GM23338 (cell line): ENCODE data around the gene SCTR. TPM values are rescaled to one million over a fixed set of nuclear protein-coding genes. Genes with fewer than 3 reads are reported as not detected.

Experiments used
- ATAC-seq: fragments of 200-7000 bp; cut with Tn5 transposase; 3 replicates; pipeline ENCODE4 v1.9.1; 2020
- DNase-seq: peaks from one replicate; pipeline ENCODE4 v3.0.0-alpha.2; 2015; ENCODE audit warnings: low spot score
- H2AFZ ChIP-seq: fragments of 200-600 bp; sonication (generic); 2 replicates; pipeline ENCODE4 v1.8.0; 2016; ENCODE audit warnings: antibody characterized with exemption, mild to moderate bottlenecking, moderate library complexity
- H3F3A ChIP-seq: fragments of 200-600 bp; sonication (generic); replicated peaks from 2 replicates; pipeline ENCODE4 v1.8.0; 2017; ENCODE audit warnings: antibody characterized with exemption, mixed run types, low read depth
- H3K27ac ChIP-seq: fragments of 200-600 bp; sonication (generic); 2 replicates; pipeline ENCODE4 v1.6.1; 2016; ENCODE audit warnings: low read depth
- H3K27me3 ChIP-seq: fragments of 200-600 bp; sonication (generic); 2 replicates; pipeline ENCODE4 v1.8.0; 2016; ENCODE audit warnings: mild to moderate bottlenecking, mixed run types, moderate library complexity; ENCODE audit not compliant: insufficient read depth
- H3K36me3 ChIP-seq: fragments of 200-600 bp; sonication (generic); 2 replicates; pipeline ENCODE4 v1.8.0; 2016; ENCODE audit warnings: mild to moderate bottlenecking; ENCODE audit not compliant: insufficient read depth
- H3K4me1 ChIP-seq: fragments of 200-600 bp; sonication (generic); 2 replicates; pipeline ENCODE4 v1.8.0; 2016; ENCODE audit warnings: mild to moderate bottlenecking, moderate library complexity; ENCODE audit not compliant: insufficient read depth
- H3K4me2 ChIP-seq: fragments of 200-600 bp; sonication (generic); 2 replicates; pipeline ENCODE4 v1.7.1; 2017; ENCODE audit warnings: mixed run types
- H3K4me3 ChIP-seq: fragments of 200-600 bp; sonication (generic); 2 replicates; pipeline ENCODE4 v1.6.1; 2016; ENCODE audit warnings: mixed run types
- H3K79me2 ChIP-seq: fragments of 200-600 bp; sonication (generic); replicated peaks from 2 replicates; pipeline ENCODE4 v1.8.0; 2017; ENCODE audit warnings: mild to moderate bottlenecking; ENCODE audit not compliant: insufficient read depth
- H3K9me2 ChIP-seq: fragments of 200-600 bp; sonication (generic); 2 replicates; pipeline ENCODE4 v1.8.0; 2017; ENCODE audit not compliant: insufficient read depth
- H4K20me1 ChIP-seq: fragments of 200-600 bp; sonication (generic); replicated peaks from 2 replicates; pipeline ENCODE4 v1.8.0; 2017; ENCODE audit warnings: mild to moderate bottlenecking; ENCODE audit not compliant: insufficient read depth
- H3K27ac Mint-ChIP-seq: 2 replicates; pipeline ENCODE4 v1.8.0; 2020; ENCODE audit warnings: inconsistent platforms, mild to moderate bottlenecking, moderate library complexity, mixed read lengths
- H3K27me3 Mint-ChIP-seq: 3 replicates; pipeline ENCODE4 v1.8.0; 2022; ENCODE audit warnings: low read depth, mild to moderate bottlenecking, moderate library complexity, mixed read lengths, inconsistent platforms; ENCODE audit not compliant: insufficient read depth, poor library complexity
- H3K36me3 Mint-ChIP-seq: 3 replicates; pipeline ENCODE4 v1.8.0; 2021; ENCODE audit warnings: low read depth, mild to moderate bottlenecking, inconsistent platforms, moderate library complexity, mixed read lengths
- H3K4me1 Mint-ChIP-seq: 3 replicates; pipeline ENCODE4 v1.8.0; 2020; ENCODE audit warnings: mild to moderate bottlenecking, inconsistent platforms, mixed read lengths
- H3K4me3 Mint-ChIP-seq: 3 replicates; pipeline ENCODE4 v1.8.0; 2021; ENCODE audit warnings: moderate library complexity, mild to moderate bottlenecking, inconsistent platforms, mixed read lengths
- H3K9me3 Mint-ChIP-seq: 3 replicates; pipeline ENCODE4 v1.8.0; 2020; ENCODE audit warnings: moderate library complexity, mild to moderate bottlenecking, inconsistent platforms, mixed read lengths
- EZH2 ChIP-seq: fragments of 200-600 bp; sonication (generic); IDR thresholded peaks from one replicate; pipeline ENCODE4 v1.8.0; 2017; ENCODE audit warnings: antibody characterized with exemption, mild to moderate bottlenecking, low read depth; ENCODE audit not compliant: unreplicated experiment
- JUNB ChIP-seq: IDR thresholded peaks from one replicate; pipeline ENCODE4 v1.6.1; 2016; ENCODE audit warnings: antibody characterized with exemption; ENCODE audit not compliant: unreplicated experiment
- NANOG ChIP-seq: IDR thresholded peaks from 2 replicates; pipeline ENCODE4 v1.6.1; 2016; ENCODE audit warnings: antibody characterized with exemption, borderline replicate concordance
- POLR2AphosphoS5 ChIP-seq: IDR thresholded peaks from 2 replicates; pipeline ENCODE4 v1.6.1; 2016; ENCODE audit warnings: antibody characterized with exemption, low read depth
- ZNF114 ChIP-seq: fragments of 250-450 bp; sonication (Bioruptor Pico); IDR thresholded peaks from 2 replicates; pipeline ENCODE4 v1.5.0; 2020; ENCODE audit warnings: mild to moderate bottlenecking, moderate library complexity
- ZNF331 ChIP-seq: fragments of 250-450 bp; sonication (Bioruptor Pico); IDR thresholded peaks from 2 replicates; pipeline ENCODE4 v1.5.0; 2020; ENCODE audit warnings: low read depth, mild to moderate bottlenecking, moderate library complexity
- ZNF462 ChIP-seq: fragments of 250-450 bp; sonication (Bioruptor Pico); IDR thresholded peaks from 2 replicates; pipeline ENCODE4 v1.5.0; 2020; ENCODE audit warnings: mild to moderate bottlenecking, moderate library complexity
- polyA plus RNA-seq: library from polyadenylated mRNA; unstranded; fragments of >200 nt; fragmentation: Nextera tagmentation; extraction: Ambion mirVana; gene quantifications from 2 replicates; pipeline ENCODE4 v1.2.1, GENCODE V29; 2016
- total RNA-seq: library from RNA; depleted of rRNA; stranded (reverse); fragments of >200 nt; shearing (Covaris generic); gene quantifications from 2 replicates; pipeline ENCODE4 v1.2.3, GENCODE V29; 2014
- TF ChIP-seq, protein P1 (sequence below): IDR thresholded peaks from one replicate; pipeline ENCODE4 v1.6.1; 2018; ENCODE audit warnings: antibody characterized with exemption; ENCODE audit not compliant: unreplicated experiment

Gene SCTR
- total and polyA plus RNA-seq, 2 experiments from 2014 or later = not detected

GRCh38 chr2:119525614-119526013, 1.3 kb upstream of the SCTR start (continued):
- TF ChIP-seq ZNF462 (CRISPR knock-in tag) (no peak), JUNB (no peak), ZNF114 (no peak), NANOG (no peak), ZNF331 (CRISPR knock-in tag) (no peak), POLR2AphosphoS5 (no peak)

DNA sequence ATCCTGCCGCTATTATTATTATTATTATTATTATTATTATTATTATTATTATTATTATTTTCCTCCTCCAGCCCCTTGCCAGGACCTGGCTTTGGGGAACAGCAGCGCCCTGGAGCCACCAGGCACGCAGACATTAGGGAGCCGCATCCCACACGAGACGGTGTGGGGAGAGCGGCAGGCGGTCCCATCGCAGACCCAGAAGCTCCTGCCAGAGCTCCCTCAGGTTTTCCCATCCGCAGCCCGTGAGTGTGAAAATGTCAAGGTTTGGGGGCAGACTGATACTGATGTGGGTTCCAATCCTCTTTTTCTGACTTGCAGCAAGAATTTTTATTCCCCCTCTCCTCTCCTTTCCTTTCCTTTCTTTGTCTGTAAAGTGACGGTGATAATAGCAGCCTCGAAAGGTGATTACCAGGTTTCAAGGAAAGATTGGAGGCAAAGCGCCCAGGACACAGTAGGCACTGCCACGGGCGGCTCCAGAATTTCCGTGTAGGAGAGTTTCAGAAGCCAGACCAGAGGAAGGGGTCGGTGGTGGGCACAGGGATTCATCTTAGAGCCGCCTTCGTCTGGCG, 816 bp downstream of the SCTR start:
- H3K27me3 ChIP-seq = peaks cover 54% of the 10 kb centered on the region
- no peaks in the 10 kb centered on the region for H3K79me2 ChIP-seq
- Mint-ChIP-seq H3K27me3 (peaks cover 35% of the 10 kb centered on the region), H3K9me3 (no peaks in the 10 kb centered on the region), H3K4me3 (peak overlapping the region; percentile 78), H3K27ac (no peak overlapping the region), H3K36me3 (no peaks in the 10 kb centered on the region; the same call in 2 of the 3 replicates), H3K4me1 (peaks cover 28% of the 10 kb centered on the region)
- peak; percentile 67 for TF ChIP-seq EZH2
- TF ChIP-seq, protein P1, sequence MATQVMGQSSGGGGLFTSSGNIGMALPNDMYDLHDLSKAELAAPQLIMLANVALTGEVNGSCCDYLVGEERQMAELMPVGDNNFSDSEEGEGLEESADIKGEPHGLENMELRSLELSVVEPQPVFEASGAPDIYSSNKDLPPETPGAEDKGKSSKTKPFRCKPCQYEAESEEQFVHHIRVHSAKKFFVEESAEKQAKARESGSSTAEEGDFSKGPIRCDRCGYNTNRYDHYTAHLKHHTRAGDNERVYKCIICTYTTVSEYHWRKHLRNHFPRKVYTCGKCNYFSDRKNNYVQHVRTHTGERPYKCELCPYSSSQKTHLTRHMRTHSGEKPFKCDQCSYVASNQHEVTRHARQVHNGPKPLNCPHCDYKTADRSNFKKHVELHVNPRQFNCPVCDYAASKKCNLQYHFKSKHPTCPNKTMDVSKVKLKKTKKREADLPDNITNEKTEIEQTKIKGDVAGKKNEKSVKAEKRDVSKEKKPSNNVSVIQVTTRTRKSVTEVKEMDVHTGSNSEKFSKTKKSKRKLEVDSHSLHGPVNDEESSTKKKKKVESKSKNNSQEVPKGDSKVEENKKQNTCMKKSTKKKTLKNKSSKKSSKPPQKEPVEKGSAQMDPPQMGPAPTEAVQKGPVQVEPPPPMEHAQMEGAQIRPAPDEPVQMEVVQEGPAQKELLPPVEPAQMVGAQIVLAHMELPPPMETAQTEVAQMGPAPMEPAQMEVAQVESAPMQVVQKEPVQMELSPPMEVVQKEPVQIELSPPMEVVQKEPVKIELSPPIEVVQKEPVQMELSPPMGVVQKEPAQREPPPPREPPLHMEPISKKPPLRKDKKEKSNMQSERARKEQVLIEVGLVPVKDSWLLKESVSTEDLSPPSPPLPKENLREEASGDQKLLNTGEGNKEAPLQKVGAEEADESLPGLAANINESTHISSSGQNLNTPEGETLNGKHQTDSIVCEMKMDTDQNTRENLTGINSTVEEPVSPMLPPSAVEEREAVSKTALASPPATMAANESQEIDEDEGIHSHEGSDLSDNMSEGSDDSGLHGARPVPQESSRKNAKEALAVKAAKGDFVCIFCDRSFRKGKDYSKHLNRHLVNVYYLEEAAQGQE = no peak
- H2AFZ ChIP-seq = peak overlapping the region; percentile 100
- peaks cover 29% of the 10 kb centered on the region for H3K4me1 ChIP-seq
- H4K20me1 ChIP-seq = no peaks in the 10 kb centered on the region
- no peaks in the 10 kb centered on the region for H3K9me2 ChIP-seq
- H3K4me3 ChIP-seq = peak overlapping the region; percentile 65
- H3K27ac ChIP-seq = no peak overlapping the region
- peaks cover 6% of the 10 kb centered on the region; the same call in 1 of the 2 replicates for H3F3A ChIP-seq
- H3K4me2 ChIP-seq = peak overlapping the region; percentile 97
- no peak for ATAC-seq
- no peak for DNase-seq
- no peaks in the 10 kb centered on the region for H3K36me3 ChIP-seq
